Stimulated activated CD8-positive, alpha-beta memory T cell treated with anti-CD3 and anti-CD28 coated beads, Interleukin-4, amount 100 ng/mL, for 1 hour (primary cell): ENCODE data around the gene FREY1.

Experiments used
- DNase-seq, 2 donors: peaks; one replicate each; pipeline ENCODE4 v3.0.0-alpha.2; 2020; ENCODE audit warnings: low read depth in 2 of 2, low spot score in 1 of 2

Gene FREY1

DNA sequence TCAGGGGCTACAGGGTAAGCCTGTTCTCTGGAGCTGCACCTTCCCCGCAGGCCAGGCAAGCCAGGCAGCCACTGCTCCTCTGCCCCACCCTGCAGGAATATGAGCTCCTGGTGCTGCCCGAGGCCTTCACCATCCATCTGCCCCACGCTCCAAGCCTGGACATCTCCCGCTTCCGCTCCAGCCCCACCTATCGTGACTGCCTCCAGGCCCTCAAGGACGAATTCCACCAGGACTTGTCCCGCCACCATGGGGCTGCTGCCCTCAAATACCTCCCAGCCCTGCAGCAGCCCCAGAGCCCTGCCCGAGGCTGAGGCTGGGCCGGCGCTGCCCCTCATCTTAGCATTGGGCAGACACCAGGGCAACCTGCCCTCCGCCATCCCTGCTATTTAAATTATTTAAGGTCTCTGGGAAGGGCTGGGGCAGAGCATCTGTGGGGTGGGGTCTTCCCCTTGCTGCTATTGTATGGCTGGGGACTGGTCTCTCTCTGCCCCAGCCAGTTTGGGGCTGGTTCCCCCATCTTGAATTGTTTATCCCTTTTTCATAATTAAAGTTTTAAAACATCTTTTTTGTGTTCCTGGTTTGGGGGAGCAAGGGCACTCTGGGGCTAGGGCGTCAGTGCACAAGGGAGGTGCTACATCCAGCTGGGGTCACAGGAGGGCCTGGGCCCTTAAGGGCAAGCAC lies 21.6 kb upstream of the FREY1 start:
- no peak for DNase-seq

GRCh38 chr11:45927684-45928413 lies 20.8 kb upstream of the FREY1 start:
- no peak for DNase-seq

GRCh38 chr11:45927332-45927683 lies 20.2 kb upstream of the FREY1 start:
- no peak for DNase-seq

DNA sequence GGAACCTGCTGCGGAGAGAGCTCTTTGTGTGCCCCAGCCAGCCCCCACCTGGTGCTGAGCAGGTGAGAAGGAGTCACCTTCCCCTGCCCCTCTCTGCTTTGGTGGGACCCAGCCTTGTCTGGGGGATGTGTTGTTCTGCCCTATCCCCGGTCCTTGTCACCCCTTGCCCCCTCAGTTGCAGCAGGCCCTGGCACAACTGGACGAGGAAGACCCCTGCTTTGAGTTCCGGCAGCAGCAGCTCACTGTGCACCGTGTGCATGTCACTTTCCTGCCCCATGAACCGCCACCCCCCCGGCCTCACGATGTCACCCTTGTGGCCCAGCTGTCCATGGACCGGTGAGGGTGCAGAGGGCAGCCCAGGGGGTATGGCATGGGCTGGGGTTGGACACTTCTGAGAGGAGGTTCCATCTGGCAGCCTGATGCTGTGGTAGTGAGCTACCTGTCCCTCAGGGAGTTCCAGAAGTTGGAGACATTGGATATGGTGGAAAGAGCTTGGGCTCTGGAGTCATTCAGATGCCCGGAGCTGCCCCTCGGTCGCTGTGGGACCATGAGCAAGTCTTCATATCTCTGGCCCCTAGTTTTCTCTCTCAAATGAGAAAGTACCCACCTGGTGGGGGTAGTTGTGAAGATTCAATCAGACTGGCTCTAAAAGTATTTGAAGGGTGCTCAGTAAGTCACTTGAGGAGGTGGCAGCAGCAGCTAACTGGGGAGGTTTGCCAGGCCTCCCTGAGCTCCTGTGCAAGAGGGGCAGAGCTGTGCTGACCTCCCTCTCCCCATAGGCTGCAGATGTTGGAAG lies 19.7 kb upstream of the FREY1 start:
- no peak for DNase-seq

DNA sequence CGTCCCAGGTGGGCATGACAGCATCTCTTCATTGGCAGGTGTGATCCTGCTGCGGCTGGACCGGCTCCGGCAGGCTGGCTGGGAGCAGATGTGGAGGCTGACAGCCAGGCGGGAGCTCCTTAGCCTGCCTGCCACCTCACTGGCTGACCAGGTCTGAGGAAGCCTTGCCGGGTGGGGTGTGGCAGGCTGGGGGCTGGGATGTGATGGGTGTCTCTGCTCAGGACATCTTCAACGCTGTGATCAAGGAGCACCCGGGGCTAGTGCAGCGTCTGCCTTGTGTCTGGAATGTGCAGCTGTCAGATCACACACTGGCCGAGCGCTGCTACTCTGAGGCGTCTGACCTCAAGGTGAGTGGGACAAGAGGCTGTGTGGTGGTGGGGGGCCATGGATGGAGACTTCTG lies 18.9 kb upstream of the FREY1 start:
- no peak for DNase-seq

DNA sequence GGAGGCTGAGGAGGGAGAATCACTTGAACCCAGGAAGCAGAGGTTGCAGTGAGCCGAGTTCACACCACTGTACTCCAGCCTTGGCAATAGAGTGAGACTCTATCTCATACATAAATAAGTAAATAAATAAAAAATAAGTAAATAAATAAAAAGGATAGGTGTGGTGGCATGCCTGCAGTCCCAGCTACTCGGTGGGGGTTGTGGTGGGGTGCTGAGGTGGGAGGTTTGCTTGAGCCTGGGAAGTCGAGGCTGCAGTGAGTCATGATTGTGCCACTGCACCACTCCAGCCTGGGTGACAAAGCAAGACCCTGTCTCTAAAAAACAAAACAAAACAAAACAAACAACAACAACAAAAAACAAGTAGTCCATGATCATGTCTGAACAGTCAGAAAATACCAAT lies 18.5 kb upstream of the FREY1 start:
- no peak for DNase-seq

DNA sequence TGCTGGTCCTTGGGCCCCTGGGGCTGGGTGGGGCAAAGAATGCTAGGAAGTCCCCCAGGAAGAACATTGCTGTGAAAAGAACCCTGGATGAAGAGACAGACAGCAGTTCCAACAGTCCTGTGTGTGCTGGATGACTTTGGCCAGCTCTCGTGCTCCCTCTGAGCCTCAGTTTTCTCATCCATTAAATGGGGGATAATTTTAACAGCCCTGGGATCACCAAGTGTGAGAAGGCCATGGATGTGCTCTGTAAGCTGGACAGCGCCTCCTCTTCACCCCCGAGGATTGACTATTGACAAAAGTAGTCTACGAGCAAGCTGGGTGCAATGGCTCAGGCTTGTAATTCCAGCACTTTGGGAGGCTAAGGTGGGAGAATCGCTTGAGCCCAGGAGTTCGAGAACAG lies 17.9 kb upstream of the FREY1 start:
- no peak for DNase-seq

DNA sequence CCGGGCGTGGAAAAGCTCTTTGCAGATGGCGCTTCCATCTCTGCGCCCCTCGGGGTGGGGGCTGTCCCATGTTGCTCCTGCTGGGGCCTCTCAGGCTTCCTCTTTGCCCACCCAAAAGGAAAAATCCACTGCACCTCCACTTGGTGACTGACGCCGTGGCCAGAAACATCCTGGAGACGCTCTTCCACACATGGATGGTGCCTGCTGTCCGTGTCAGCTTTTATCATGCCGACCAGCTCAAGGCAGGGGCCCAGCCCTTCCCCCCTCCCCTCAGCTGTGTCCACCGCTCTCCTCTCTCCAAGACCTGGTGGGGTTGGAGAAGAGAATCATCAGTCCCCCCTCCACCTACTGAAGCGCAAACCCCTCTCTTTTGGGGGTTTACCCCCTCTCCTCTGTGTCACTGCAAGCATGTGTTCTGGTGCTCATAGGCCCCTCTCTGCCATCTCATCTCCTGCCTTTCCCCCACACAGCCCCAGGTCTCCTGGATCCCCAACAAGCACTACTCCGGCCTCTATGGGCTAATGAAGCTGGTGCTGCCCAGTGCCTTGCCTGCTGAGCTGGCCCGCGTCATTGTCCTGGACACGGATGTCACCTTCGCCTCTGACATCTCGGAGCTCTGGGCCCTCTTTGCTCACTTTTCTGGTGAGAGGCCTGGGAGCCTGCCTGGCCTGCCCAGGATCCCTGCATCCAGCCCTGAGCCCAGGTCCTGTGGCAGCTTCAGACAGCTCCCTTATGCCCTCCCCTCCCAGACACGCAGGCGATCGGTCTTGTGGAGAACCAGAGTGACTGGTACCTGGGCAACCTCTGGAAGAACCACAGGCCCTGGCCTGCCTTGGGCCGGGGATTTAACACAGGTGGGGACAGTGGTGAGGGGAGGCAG lies 17.2 kb upstream of the FREY1 start:
- DNase-seq = no peak

GRCh38 chr11:45922425-45923082 lies 15.5 kb upstream of the FREY1 start, which contains the start of gene LARGE2:
Gene LARGE2, plus strand, starts transcription at chr11:45922656. Its CDS starts 227 bp downstream, at chr11:45922883.
- DNase-seq = no peak

- no peak for DNase-seq
These were observed 14.7 kb upstream of the FREY1 start for GRCh38 chr11:45921561-45922424.

DNA sequence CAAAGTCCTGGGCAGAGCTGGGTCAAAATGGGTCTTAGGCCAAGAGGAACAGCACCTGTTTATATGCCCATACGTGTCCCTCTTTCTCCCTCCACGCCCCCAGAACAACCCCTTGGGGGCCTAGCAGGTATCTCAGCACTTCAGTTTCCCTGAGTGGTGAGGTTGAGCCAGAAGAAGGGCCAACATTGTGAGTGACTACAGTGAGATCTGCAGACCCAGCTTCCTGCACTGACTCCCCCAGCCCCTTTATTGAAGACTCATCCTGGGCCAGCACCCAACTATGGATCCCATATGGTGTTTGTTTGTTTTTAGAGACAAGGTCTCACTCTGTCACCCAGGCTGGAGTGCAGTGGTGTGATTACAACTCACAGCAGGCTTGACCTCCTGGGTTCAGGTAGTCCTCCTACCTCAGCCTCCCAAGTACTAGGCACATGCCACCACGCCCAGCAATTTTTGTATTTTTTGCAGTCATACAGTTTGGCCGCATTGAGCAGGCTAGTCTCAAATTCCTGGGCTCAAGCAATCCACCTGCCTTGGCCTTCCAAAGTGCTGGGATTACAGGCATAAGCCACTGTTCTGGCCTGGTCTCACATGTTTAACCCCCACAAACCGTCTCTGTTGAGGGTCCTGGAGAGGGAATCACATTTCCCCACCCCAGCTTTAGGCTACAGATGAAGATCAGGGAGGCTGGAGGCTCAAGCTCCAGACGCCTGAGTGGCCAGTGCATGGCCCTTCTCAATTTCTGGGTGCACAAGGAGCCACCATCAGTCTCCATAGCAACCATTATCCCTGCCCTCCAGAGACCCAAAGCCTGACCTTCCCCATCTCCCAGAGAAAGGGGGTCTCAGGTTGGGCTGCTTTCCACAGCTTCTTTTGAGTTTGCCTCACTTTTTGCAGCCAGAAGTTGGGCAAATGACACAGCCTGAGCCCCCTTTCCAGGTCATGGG lies 13.7 kb upstream of the FREY1 start:
- no peak for DNase-seq

- no peak for DNase-seq
These were observed 12.9 kb upstream of the FREY1 start for GRCh38 chr11:45919806-45920530.

DNA sequence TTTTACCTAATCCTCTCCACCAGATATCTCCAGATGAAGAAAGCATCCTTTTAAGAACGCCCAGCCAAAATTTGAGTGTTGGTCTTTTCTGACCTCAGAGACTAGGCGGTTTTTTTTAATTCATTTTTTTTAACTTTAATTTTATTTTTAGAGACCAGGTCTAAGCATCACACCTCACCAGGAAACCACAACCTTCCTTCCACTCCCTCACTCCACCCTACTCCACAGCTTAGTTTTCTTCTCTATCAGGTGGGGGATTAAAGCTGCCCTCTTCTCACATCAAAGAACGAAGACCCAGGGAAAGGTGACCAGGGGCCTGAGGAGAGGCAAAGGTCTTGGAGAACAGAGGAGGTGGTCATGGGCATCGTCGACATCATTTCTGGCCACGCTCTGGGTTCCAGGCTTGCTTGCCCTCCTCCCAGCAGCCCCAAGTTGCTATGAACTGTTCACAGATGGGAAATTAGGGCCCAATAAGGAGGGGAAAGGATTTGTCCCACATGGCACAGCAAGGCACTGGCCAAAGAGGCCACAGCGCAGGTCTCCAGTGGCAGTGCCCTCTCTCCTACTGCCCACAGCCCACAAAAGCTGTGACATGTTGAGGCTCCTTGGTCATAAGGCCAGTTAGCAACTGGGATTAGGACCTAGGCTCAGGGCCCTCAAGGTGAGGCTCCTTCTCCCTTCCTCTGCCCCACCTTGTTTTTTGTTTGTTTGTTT lies 12.0 kb upstream of the FREY1 start:
- DNase-seq = no peak

DNA sequence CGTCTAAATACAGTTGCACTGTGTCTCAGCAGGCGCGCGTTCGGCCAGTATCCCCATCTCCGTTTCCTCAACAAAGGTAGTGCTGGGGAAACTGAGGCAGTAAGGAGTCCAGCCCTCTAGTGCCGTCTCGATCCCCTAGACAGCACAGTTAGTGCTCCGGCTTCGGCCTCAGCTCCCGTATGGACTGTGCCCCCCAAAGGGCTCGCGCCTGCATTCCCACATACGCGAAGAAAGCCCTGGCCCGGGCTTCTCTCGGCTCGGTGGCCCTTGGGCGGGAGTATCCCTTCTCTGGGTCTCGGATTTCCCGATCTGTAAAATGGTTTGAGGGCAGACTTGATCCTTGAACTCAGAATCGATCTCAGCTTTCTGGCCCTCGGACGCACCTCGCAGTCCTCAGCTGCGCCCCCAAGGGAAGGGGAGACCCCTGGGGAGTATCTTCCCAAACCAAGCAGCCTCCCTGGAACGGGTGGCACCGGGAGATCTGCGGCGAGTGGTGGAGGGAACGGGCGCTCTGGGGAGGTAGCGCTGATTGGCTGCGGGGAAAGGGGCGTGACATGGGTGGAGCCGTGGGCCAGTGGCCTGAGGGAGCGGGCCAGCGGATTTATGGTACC lies 11.4 kb upstream of the FREY1 start:
- peak; percentile 14 to 31 for DNase-seq

DNA sequence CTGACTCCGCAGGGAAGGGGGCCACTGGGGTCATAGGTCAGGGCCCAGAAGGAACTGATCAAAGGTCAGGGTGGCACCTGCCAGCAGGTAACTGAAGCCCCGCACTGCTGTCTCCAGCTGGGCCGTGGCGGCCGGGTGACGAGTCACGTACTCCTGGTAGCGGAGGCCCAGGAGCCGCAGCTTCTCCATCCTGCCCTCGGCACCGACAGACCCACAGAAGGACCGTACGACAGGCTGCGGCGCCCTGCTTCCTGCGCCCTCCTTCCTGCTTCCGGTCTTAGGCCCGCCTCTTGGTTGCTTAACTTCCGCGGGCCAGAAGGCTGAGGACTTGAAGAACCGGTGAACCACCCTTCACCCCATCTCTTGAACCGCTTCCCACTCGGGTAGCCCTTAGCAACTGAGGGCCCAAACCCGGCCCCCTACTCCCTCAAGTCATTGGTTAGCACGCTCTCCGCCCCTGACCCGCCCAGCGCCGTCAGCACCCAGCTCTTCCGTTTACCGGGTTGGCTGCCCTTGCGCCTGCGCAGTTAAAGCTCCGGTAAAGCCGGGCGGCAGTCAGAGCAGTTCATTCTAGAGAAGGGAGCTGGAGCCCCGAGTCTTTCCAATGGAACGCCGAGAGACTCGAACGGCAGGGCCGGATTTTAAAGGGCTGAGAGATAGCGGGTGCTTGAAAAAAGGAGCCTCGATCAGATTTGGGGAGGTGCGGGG lies 10.7 kb upstream of the FREY1 start, which contains the start of gene PEX16:
TSS of gene PEX16 (minus strand) at position 255 of the 708 bp plus-strand sequence. CDS start at position 189, 66 bp downstream.
- DNase-seq = peak; percentile 70 to 91

DNA sequence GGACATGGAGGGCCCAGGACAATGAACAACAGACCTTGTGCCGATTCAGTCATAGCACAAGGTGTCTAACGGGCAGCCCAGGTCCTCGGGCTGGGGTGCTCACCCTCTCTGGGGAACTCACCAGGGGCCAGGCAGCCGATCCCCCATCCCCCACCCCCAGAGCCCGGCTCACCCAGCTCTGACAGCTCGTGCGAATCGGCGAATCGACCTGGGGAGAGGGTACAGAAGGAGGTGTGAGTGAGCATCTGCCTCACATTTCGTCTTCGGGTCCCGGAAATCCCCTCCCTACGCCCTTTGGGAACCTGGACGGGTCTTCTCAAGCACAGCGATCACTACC lies 10.2 kb upstream of the FREY1 start:
- DNase-seq = no peak
